ENCODE results near the gene SLC6A12.

GRCh38 chr12:202081-202731 lies 11.8 kb downstream of the SLC6A12 start:
- no peak for TF ChIP-seq FOS (IDR thresholded peaks at IDR 0.05; ENCODE audit: borderline replicate concordance, insufficient read depth, low read length)
- no peak for TF ChIP-seq CTCF (IDR thresholded peaks at IDR 0.05; ENCODE audit: extremely low read depth in 1 of 2, insufficient read depth in 1 of 2, low read depth in 1 of 2, low read length in 2 of 2)
- no peak for TF ChIP-seq MYC (IDR thresholded peaks at IDR 0.05; ENCODE audit: low read depth, low read length)
- no peak for TF ChIP-seq JUN (IDR thresholded peaks at IDR 0.05; ENCODE audit: borderline replicate concordance, insufficient read depth, insufficient read length, low read depth)
- TF ChIP-seq EZH2 (IDR thresholded peaks at IDR 0.05; ENCODE audit: borderline replicate concordance, low read depth, low read length, severe bottlenecking) = no peak
- TF ChIP-seq POLR2A (IDR thresholded peaks at IDR 0.05; ENCODE audit: low read depth, low read length) = no peak
- TF ChIP-seq POLR2AphosphoS5 (IDR thresholded peaks at IDR 0.05; ENCODE audit: insufficient read depth, low read depth, low read length) = no peak

Measured in endothelial cell of umbilical vein (primary cell).